Testis (tissue), 3 donors: ENCODE results near the gene SLC22A2. TPM values are rescaled to one million over a fixed set of nuclear protein-coding genes. Genes with fewer than 3 reads are reported as not detected.

Source experiments
- DNase-seq: peaks from one replicate; pipeline ENCODE4 v3.0.0-alpha.2; 2019
- H3K27ac ChIP-seq, 2 donors: fragments of 200-600 bp; sonication (generic); one replicate each; pipeline ENCODE4 v1.5.1; 2019
- H3K27me3 ChIP-seq: fragments of 200-600 bp; sonication (generic); one replicate; pipeline ENCODE4 v1.5.1; 2019
- H3K36me3 ChIP-seq: fragments of 200-600 bp; sonication (generic); one replicate; pipeline ENCODE4 v1.5.1; 2017; ENCODE audit warnings: low read depth; ENCODE audit errors: missing control alignments
- H3K4me1 ChIP-seq: fragments of 200-600 bp; sonication (generic); one replicate; pipeline ENCODE4 v1.5.1; 2019
- H3K4me3 ChIP-seq, 2 donors: fragments of 200-600 bp; sonication (generic); one replicate each; pipeline ENCODE4 v1.5.1; 2017 to 2019
- H3K9me3 ChIP-seq: fragments of 200-600 bp; sonication (generic); one replicate; pipeline ENCODE4 v1.5.1; 2017
- POLR2A ChIP-seq: fragments of 450-650 bp; IDR thresholded peaks from one replicate; pipeline ENCODE4 v1.6.1; 2017; ENCODE audit warnings: antibody characterized with exemption, mild to moderate bottlenecking, moderate library complexity
- WGBS, 2 donors: methylation state at CpG; one replicate each; pipeline ENCODE4 v1.1.5; 2018; 5-methylcytosine and 5-hydroxymethylcytosine counted together
- intact Hi-C: fragments of 100-400 bp; cut with DNase I; formaldehyde crosslinking; loops from one replicate; pipeline ENCODE4 v1.15.1; 2023; ENCODE audit warnings: low total_unique reads
- polyA plus RNA-seq: library from polyadenylated mRNA; stranded (reverse); fragments of 350-450 nt; fragmentation: Illumina TruSeq; extraction: RNeasy Lipid Tissue Mini Kit (QIAGEN cat#74804); gene quantifications from one replicate; pipeline ENCODE4 v1.2.3, GENCODE V29; 2014; ENCODE audit warnings: low read depth, low replicate concordance; ENCODE audit not compliant: insufficient read depth
- total RNA-seq, 2 donors: library from RNA; depleted of rRNA; stranded (reverse); fragments of >200 nt; gene quantifications; one replicate each; pipeline ENCODE4 v1.2.3, GENCODE V29; 2016
- TF ChIP-seq, protein P1 (sequence below), 3 experiments: fragments of 450-650 bp in 2 of 3; fragments of 200-600 bp in 1 of 3; sonication (generic) in 1 of 3; IDR thresholded peaks; one replicate each; pipeline ENCODE4 v1.5.1; 2016 to 2019; ENCODE audit warnings: antibody characterized with exemption in 3 of 3, mild to moderate bottlenecking in 2 of 3, moderate library complexity in 1 of 3

SLC22A2 gene
- total and polyA plus RNA-seq, 3 donors from 2014 or later, result 0.24 to 0.99 (median 0.34) TPM

DNA sequence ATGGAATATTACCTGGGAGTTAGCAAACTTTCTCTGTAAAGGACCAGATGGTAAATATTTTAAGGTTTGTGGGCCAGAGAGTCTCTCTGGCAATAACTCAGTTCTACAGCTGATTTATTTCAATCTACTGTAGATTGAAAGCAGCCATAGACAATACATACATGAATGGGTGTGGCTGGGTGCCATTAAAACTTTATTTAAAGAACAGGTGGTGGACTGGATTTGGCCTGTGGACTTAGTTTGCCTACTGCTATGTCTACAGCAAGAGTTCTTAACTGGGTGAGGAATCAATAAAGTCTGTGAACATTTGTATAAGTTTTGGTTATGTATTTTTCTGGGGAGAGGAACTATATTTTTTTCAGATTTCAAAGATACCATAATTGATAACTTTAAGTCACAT is 55.1 kb downstream of the SLC22A2 start:
- DNase-seq, result no peak
- intact Hi-C loops, result no loop called here
- H3K4me3 ChIP-seq, result no peak overlapping the region
- no peaks in the 10 kb centered on the region for H3K36me3 ChIP-seq
- no peak for TF ChIP-seq POLR2A
- TF ChIP-seq, protein P1, sequence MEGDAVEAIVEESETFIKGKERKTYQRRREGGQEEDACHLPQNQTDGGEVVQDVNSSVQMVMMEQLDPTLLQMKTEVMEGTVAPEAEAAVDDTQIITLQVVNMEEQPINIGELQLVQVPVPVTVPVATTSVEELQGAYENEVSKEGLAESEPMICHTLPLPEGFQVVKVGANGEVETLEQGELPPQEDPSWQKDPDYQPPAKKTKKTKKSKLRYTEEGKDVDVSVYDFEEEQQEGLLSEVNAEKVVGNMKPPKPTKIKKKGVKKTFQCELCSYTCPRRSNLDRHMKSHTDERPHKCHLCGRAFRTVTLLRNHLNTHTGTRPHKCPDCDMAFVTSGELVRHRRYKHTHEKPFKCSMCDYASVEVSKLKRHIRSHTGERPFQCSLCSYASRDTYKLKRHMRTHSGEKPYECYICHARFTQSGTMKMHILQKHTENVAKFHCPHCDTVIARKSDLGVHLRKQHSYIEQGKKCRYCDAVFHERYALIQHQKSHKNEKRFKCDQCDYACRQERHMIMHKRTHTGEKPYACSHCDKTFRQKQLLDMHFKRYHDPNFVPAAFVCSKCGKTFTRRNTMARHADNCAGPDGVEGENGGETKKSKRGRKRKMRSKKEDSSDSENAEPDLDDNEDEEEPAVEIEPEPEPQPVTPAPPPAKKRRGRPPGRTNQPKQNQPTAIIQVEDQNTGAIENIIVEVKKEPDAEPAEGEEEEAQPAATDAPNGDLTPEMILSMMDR (IDR thresholded peaks at IDR 0.05), result no peak
- no peaks in the 10 kb centered on the region for H3K27me3 ChIP-seq
- no peak overlapping the region for H3K27ac ChIP-seq
- no peaks in the 10 kb centered on the region for H3K9me3 ChIP-seq
- H3K4me1 ChIP-seq, result no peaks in the 10 kb centered on the region

DNA sequence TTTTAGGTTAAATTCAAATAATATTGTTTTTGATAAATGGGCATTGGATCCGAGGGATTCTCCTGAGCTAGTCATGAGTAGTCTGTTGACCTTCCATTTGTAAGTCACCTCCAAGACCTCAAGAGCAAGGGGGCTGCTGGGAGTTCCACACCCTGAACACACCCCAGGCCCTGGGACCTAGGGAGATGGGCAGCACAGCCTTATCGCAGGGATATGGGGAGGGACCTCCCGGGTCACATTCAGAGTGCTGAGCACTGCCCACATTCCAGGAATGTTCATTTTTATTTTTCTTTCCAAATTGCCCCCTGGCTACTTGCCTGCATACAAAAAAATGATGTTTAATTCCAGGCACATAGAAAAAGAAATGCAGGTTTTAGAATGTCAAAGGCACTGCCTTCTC is 55.5 kb downstream of the SLC22A2 start:
- DNase-seq, result no peak
- no peak for TF ChIP-seq POLR2A
- TF ChIP-seq, protein P1 (IDR thresholded peaks at IDR 0.05), result no peak
- H3K27ac ChIP-seq, result no peak overlapping the region
- 68% methylated on average over 3 of the region's 3 CpGs for WGBS, 2 donors
- no peak overlapping the region for H3K4me3 ChIP-seq
- H3K27me3 ChIP-seq, result no peaks in the 10 kb centered on the region
- no peaks in the 10 kb centered on the region for H3K9me3 ChIP-seq
- no peaks in the 10 kb centered on the region for H3K36me3 ChIP-seq
- no peaks in the 10 kb centered on the region for H3K4me1 ChIP-seq
- intact Hi-C loops, result no loop called here

GRCh38 chr6:160202411-160202810 is 56.2 kb downstream of the SLC22A2 start:
- TF ChIP-seq POLR2A, result no peak
- TF ChIP-seq, protein P1 (IDR thresholded peaks at IDR 0.05), result no peak
- no peak for DNase-seq
- H3K4me3 ChIP-seq, result no peak overlapping the region
- WGBS, 2 donors, result 53 to 71% methylated on average over 2 of the region's 2 CpGs
- H3K4me1 ChIP-seq, result no peaks in the 10 kb centered on the region
- H3K9me3 ChIP-seq, result no peaks in the 10 kb centered on the region
- H3K36me3 ChIP-seq, result no peaks in the 10 kb centered on the region
- H3K27ac ChIP-seq, result no peak overlapping the region
- intact Hi-C loops, result no loop called here
- no peaks in the 10 kb centered on the region for H3K27me3 ChIP-seq

DNA sequence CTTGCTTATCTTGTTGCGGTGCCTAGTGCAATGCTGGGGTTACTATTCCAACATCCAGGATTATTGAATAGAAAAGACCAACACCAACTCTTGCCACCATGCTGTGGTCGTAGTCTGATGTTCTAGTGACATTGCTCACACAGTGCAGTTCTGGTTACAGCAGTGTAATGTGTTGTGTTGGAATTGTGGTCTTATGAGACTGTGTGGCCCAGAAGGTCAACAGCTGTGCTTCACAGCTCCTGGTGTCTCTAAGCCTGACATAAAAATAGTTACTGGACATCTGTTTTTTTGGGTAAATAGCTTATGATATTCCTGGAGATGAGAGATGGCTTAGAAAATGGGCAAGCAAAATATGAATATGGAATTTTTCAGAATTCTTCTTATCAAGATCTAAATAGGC is 57.6 kb downstream of the SLC22A2 start:
- Histone ChIP-seq H3K27ac (no peak overlapping the region), H3K27me3 (no peaks in the 10 kb centered on the region), H3K4me1 (no peaks in the 10 kb centered on the region), H3K36me3 (no peaks in the 10 kb centered on the region), H3K4me3 (no peak overlapping the region), H3K9me3 (no peaks in the 10 kb centered on the region)
- TF ChIP-seq, protein P1 (IDR thresholded peaks at IDR 0.05), result no peak
- no peak for TF ChIP-seq POLR2A
- DNase-seq, result no peak
- 81 to 95% methylated on average over 2 of the region's 2 CpGs for WGBS, 2 donors
- intact Hi-C loops, result no loop called here

DNA sequence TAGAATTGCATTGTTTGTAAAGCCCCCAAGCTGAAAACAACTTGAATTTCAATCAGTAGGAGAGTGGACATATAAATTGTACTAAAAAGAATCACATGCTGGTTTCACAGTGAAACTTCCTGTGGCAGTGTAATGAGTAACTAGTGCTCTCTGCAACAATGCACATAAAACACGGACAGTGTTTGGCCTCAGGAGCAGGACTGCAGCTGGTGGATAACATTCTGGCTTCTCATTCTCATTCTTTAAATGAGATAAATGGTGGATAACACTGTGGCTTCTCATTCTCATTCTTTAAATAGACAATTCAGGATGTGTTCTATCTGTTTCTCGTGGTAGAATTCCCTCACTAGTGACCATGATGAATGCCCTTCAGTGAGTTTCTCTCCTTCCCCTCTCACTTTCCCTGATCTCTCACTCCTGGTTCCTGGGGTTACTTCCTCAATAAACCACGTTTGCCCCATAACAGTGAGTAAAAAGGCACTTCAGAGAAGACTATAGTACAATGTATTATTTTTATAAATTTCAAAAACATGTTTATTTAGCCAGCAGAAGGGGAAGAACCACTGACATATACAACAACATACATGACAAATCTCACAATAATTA is 59.9 kb downstream of the SLC22A2 start:
- no peak for DNase-seq
- intact Hi-C loops, result no loop called here
- TF ChIP-seq, protein P1 (IDR thresholded peaks at IDR 0.05), result no peak
- TF ChIP-seq POLR2A, result no peak
- 28 to 31% methylated on average over 3 of the region's 3 CpGs for WGBS, 2 donors
- Histone ChIP-seq H3K27me3 (no peaks in the 10 kb centered on the region), H3K9me3 (no peaks in the 10 kb centered on the region), H3K4me1 (no peaks in the 10 kb centered on the region), H3K36me3 (no peaks in the 10 kb centered on the region), H3K27ac (no peak overlapping the region), H3K4me3 (no peak overlapping the region)
